Skeletal muscle cell (primary cell): ENCODE results near the gene TADA3.
"Not testable (repeated sequence)": the region's sequence is repeated elsewhere in the genome, so short reads cannot be mapped to it uniquely, and the experiment has no call there.

ENCODE experiments used
- DNase-seq: peaks from one replicate; pipeline ENCODE4 v3.0.0-alpha.2; 2010; ENCODE audit warnings: low read depth
- H3K4me3 ChIP-seq: 2 replicates; pipeline ENCODE4 v1.5.1; 2011; ENCODE audit warnings: low read depth, mild to moderate bottlenecking, control low read depth, low read length, moderate library complexity

The TADA3 gene

DNA sequence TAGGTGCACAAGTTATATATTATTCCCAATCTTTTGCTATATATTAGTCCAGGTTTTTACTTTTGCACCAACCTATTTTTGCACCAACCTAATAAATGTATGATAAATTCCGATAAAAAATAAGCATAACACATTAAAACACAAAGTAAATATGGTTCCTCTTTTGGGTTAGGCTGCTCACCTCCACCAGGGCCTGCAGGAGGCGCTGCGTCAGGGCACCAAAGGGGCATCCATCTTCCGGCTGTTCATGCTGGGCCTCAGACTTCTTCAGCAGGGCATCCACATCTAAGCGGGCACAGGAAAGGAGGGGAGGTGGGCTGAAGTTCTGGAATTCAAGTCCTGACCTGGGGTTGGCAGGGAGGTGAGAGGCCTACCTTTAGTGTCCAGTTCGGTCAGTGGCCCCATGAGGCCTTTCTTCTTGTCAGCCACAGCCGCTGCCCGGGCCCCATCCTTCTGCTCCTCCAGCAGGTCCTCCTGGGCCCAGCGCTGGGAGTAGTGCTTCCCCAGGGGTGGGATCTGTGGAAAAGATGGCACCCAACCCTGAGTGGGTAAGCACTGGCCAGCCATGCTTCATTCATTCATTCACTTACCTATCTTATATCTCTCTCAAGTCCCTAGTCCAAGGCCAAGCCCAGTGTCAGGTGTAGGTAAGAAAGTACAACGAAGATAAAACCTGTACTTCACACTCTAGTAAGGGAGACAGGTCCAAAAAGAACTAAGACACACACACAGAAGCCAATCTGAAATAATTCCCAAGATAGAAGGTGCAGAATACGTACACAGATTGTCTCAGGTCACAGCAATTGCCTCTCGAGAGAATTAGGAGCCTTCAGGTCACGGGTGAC is 5.2 kb downstream of the TADA3 start:
- DNase-seq, result no peak
- H3K4me3 ChIP-seq, result no peak overlapping the region

- H3K4me3 ChIP-seq, result no peak overlapping the region
- no peak for DNase-seq
Observed at GRCh38 chr3:9786209-9786739, 6.0 kb downstream of the TADA3 start.

DNA sequence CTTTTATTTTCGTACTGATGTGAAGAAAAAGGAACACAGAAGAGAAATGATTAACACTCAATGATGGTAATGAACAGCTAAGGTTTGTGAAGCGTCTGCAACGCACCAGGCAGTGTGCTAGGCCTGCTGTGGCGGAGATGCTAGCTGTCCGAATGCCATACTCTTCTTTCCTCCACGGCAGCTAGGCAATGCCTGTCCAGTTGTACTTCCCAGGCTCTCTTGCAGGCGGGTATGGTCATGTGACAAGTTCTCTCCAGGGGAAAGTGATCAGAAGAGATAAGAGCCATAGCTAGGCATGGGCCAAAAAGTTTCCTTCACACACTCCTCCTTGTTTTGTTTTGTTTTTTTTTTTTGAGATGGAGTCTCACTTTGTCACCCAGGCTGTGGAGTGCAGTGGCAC is 6.7 kb downstream of the TADA3 start:
- DNase-seq, result no peak
- H3K4me3 ChIP-seq, result no peak overlapping the region

GRCh38 chr3:9784965-9785364 is 7.3 kb downstream of the TADA3 start:
- DNase-seq, result no peak
- H3K4me3 ChIP-seq, result no peak overlapping the region

- DNase-seq, result no peak
- H3K4me3 ChIP-seq, result no peak overlapping the region
Observed at GRCh38 chr3:9783954-9784353, 8.3 kb downstream of the TADA3 start.

GRCh38 chr3:9782770-9783169 is 9.5 kb downstream of the TADA3 start:
- no peak for DNase-seq
- H3K4me3 ChIP-seq, result no peak overlapping the region

- DNase-seq, result no peak
- H3K4me3 ChIP-seq, result no peak overlapping the region
Observed at GRCh38 chr3:9781978-9782603, 10.2 kb downstream of the TADA3 start.

DNA sequence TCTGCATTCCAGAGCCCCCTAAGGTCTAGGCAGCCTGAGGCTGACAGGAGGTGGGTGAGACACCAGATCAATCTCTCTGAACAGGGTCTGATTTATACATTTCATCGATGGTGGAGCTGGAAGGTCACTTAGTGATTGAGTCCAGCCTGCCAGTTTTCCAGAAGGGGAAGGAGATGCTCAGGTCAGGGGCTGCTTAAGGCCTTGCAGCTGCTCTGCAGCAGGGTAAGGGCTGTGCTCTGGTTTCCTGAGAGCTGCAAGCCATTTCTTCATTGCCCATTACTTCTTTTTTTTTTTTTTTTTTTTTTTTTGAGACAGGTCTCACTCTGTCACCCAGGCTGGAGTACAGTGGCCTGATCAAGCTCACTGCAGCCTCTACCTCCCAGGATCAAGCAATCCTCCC is 10.7 kb downstream of the TADA3 start:
- DNase-seq, result no peak
- no peak overlapping the region for H3K4me3 ChIP-seq

DNA sequence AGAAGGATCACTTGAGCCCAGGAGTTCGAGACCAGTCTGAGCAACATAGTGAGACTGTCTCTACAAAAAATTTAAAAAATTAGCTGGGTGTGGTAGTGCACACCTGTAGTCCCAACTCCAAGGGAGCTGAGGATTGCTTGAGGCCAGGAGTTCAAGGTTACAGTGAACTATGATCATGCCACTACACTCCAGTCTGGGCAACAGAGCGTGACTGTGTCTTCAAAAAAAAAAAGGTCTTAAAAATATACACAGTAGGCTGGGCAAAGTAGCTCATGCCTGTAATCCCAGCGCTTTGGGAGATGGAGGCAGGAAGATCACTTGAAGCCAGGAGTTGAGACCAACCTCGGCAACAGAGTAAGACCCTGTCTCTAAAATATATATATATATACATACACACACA is 11.4 kb downstream of the TADA3 start:
- DNase-seq, result no peak

DNA sequence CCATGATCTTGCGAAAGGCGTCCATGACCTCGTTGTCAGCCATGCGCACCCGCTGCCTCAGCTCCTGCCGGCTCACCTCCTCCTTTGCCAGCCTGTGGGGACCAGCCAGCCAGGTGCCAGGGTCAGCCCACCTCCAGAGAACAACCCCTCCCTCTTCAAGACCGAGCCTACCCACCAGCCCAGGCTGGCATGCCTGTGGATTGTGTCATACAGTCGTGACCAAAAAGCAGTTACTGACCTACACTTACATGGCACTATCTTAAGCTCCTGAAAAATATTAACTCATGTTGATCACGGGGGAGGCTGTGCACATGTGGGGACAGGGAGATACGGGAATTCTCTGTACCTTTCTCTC is 11.8 kb downstream of the TADA3 start:
- no peak for DNase-seq
- no peak overlapping the region for H3K4me3 ChIP-seq

More for the DNA sequence above, 11.4 kb downstream of the TADA3 start:
- H3K4me3 ChIP-seq, result no peak overlapping the region

DNA sequence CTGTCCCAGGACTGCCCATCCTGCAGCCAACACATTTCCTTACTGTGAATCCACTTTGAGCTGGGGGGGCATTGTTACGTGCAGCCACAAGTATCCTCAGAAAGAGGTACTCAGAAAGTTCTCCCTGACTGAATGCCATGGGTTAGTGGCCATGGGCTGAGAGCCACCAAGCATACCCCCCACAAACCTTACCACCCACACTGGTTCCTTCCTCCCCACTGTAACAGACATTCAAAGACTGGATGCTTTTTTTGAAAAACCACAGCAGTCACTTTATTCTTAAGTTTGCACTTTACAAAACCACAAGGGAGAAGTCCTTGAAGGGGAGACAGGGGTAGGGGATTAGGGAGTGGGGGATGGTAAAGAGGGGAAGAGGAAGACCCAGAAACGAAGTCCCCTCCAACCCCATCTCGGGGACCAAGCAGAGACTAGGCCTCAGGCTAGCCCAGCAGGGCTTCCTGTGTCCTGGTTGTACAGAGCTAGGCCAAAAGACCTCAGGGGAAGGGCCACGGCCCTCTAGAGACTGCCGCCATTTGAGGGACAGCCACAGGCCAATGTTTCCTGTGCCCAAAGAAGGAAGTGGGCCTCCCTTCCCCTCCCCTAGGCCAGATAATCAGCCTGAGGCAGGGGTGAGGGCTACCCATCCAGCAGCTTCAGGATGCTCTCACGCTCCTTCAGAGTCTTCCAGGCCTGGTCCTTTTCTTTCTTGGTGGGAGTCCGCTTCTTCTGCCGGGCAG is 12.4 kb downstream of the TADA3 start:
- no peak for DNase-seq
- no peak overlapping the region for H3K4me3 ChIP-seq

GRCh38 chr3:9779075-9779593 is 13.1 kb downstream of the TADA3 start:
- DNase-seq, result no peak
- no peak overlapping the region for H3K4me3 ChIP-seq

DNA sequence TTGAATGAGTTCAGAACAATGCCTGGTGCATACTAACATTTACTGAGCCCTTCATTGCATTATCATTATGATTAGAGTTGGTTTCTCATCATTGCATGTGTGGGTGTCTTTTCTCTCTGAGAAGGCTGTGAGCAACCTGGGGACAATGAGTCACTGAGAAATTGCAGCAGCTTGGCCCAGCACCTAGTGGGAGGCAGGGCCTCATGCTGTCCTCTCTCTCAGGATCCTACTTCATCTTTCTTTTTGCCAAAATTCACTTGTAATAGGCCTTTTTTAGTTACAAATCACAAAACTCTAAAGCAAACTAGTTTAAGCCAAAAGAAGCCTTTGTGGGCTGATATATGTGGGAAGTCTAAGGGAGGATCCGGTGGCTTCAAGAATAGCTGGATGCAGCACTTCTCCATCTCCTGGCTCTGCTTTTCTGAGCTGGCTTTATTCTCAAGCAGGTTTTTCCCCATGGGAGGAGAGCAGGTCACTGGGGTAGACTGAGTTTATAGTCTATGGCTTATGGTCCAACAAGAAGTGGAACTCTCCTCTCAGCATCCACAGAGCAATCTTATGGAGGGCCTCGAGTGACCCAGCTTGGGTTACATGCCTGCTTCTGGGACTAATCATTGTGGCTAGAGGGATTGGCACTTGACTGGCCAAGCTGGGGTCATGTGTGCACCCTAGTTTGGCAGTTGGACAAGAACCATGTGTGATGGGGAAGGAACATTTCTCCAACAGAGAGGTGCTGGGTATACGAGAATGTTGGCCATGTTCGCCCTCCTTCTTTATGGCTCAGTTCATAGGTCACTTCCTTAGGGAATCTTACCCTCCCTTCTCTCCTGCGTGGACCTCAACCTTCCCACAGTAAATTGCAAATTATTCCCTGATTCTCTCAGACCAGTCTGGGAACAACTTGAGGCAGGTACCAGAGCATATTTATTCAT is 13.9 kb downstream of the TADA3 start:
- DNase-seq, result peak; percentile 55
- no peak overlapping the region for H3K4me3 ChIP-seq

DNA sequence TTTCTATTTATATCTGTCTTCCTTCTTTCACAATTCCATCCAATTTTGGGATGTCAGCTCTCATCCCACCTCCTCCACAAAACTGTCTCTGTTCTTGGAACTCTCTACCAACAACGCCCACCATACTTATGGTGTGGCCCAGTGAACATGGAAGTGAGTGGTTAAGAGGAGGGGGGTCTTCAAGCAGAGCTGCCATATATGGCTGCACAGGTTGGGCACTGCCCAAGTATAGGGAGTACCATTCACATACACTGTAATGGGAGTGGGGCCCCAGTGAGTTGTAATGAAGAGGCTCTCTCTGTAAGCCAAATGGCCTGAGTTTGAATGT is 14.6 kb downstream of the TADA3 start:
- no peak overlapping the region for H3K4me3 ChIP-seq

DNA sequence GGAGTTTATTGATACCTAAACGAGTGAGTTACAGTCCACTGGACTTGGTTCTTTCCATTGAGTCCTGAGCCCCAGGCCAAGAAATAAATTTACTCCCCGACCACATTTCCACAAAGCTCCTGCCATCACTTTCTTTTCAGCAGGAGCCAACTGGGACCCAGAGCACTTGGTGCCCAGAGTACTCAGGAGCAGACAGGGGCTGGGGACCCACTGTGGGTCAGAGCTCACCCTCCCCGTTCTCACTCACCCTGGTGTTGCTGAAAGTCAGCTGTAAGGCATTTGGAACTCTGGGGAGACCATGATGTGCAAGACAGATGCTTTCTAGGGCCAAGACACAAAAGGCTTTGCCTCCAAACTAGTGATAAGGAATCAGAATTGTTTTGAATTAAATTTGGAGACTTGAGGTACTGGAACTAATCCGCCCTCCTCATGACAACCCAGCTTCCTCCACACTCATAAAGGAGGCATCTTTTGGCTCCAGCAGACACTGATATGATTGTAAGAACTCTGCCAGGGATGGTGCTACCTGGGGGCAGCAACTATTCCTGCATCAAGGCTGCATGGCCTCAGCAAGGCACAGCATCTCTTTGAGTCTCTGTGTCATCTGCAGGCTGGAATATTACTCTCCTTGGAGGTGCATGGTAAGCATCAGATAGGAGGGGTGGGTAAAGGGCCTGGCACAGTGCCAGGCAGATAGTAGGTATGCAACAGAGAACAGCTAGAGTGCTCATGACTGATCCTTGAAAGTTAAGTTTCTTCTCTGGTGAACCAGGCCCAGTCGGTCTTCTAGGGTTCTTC is 15.2 kb downstream of the TADA3 start:
- H3K4me3 ChIP-seq, result no peak overlapping the region
- DNase-seq, result no peak

More for the DNA sequence above, 14.6 kb downstream of the TADA3 start:
- no peak for DNase-seq

- H3K4me3 ChIP-seq, DNase-seq: not testable (repeated sequence)
Observed at GRCh38 chr3:9771007-9771406, 21.3 kb downstream of the TADA3 start.

DNA sequence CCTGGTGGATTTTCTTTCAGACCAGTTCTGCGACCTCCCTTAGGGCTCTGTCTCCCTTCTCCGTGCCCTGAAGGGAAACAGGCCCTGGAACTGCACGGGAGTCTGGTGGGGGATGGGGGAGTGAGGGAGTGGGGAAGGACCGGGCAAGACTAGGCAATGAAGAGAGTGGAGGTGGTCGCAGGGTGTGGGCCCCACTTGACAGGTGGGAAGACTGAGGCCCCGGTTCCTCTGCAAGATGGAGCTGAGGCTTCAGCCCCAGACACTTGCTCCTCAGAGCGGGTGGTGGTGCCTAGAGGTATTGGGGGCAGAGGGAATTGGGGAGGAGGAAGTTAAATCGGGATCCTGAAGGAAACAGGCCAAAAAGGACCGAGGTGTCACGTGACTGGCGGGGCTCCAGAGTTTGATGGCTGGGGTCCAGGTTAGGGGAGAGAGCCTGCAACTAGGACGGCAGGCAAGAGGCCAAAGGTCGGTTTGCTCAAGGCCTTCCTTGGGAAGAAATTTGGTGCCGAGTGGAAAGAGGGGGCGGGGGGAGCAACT is 21.9 kb downstream of the TADA3 start:
- DNase-seq, result no peak
- peak overlapping the region; percentile 62 for H3K4me3 ChIP-seq
